ENCODE results near the gene COX14. TPM values are rescaled to one million over a fixed set of nuclear protein-coding genes. Genes with fewer than 3 reads are reported as not detected.
A peak's percentile ranks its signal among the peaks of the same experiment; 100 is the strongest.

The COX14 gene
- total RNA-seq, 1 donor from 2014 or later: 73.1 TPM

DNA sequence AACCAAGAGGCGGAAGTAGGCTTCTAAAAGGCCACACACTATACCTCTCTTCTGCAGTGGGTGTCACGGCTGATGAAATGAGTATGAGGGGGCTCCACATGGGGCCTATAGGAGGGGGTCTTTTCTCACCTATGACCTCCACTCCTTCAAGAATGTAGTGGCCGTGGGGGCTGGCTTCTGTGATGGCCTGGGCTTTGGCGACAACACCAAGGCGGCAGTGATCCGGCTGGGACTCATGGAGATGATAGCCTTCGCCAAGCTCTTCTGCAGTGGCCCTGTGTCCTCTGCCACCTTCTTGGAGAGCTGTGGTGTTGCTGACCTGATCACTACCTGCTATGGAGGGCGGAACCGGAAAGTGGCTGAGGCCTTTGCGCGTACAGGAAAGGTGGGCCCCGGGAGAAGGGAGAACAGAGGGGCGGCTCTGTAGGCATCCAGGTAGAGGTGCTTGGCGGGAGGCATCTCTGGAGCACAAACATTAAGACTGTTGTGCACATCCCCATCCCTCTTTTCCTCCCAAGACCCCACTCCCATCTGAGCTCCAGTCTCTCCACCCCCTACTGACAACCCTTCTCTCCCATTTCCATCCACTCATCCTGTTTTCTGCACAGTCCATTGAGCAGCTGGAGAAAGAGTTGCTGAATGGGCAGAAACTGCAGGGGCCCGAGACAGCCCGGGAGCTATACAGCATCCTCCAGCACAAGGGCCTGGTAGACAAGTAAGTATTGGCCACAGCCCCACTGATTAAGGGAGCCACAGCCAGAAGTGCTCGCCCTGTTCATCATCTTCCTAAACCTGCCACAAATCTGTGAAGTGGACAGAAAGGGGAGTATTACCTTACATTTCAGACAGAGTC is 4.4 kb upstream of the COX14 start:
- H3K4me3 ChIP-seq (ENCODE audit: low read depth, low read length): no peak overlapping the region
- DNase-seq (ENCODE audit: low read depth): no peak
- TF ChIP-seq, protein P1, sequence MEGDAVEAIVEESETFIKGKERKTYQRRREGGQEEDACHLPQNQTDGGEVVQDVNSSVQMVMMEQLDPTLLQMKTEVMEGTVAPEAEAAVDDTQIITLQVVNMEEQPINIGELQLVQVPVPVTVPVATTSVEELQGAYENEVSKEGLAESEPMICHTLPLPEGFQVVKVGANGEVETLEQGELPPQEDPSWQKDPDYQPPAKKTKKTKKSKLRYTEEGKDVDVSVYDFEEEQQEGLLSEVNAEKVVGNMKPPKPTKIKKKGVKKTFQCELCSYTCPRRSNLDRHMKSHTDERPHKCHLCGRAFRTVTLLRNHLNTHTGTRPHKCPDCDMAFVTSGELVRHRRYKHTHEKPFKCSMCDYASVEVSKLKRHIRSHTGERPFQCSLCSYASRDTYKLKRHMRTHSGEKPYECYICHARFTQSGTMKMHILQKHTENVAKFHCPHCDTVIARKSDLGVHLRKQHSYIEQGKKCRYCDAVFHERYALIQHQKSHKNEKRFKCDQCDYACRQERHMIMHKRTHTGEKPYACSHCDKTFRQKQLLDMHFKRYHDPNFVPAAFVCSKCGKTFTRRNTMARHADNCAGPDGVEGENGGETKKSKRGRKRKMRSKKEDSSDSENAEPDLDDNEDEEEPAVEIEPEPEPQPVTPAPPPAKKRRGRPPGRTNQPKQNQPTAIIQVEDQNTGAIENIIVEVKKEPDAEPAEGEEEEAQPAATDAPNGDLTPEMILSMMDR (conservative IDR thresholded peaks at IDR 0.05; ENCODE audit: low read depth, low read length): no peak

DNA sequence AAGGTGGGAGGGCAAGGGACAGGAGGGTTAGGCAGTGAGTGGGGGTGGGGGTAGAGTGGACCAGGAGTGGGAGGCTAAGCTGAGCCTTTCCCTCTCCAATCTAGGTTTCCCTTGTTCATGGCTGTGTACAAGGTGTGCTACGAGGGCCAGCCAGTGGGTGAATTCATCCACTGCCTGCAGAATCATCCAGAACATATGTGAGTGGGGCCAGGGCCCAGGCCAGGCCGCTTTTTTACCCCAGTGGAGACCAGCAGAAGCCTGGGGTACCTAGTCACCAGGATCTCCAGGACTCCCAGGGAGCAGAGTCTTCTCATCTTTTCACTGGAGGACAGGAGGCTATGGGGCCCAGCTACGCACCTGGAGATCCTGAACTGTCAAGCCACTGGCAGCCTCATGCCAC is 2.7 kb upstream of the COX14 start:
- peak overlapping the region; percentile 47 for H3K4me3 ChIP-seq (ENCODE audit: low read depth, low read length)
- TF ChIP-seq, protein P1 (conservative IDR thresholded peaks at IDR 0.05; ENCODE audit: low read depth, low read length): no peak
- DNase-seq (ENCODE audit: low read depth): no peak

DNA sequence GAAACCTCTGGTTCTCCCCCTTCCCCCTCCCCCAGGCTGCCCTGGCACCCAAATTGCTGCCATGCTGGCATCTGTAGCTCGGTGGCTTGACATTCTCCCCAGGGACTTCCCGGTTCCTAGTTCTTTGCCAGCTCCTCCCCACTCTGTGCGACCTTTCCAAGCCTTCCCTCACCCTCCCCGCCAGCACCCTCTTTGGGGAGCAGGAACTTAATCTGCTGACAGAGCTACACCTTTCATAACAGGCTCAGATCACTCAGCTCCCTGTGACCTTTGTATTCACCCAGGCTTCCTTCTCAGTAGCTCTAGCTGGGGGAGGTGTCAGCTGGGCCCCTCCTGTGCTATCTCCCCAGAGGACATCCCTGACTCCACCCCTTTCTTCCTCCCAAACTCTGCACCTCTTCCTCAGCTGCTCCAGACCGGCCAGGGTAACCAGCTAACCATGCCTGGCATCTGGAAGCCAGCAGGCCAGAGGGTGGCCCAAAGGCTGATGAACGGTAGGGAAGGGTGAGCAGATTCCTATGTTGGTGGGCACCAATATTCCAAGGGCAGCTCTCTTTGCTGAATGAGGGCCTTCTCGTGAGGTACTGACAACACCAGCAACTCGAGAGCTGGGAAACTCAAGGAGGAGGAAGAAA is 1.8 kb upstream of the COX14 start:
- no peak for DNase-seq (ENCODE audit: low read depth)
- TF ChIP-seq, protein P1 (conservative IDR thresholded peaks at IDR 0.05; ENCODE audit: low read depth, low read length): no peak
- H3K4me3 ChIP-seq (ENCODE audit: low read depth, low read length): peak overlapping the region; percentile 47

DNA sequence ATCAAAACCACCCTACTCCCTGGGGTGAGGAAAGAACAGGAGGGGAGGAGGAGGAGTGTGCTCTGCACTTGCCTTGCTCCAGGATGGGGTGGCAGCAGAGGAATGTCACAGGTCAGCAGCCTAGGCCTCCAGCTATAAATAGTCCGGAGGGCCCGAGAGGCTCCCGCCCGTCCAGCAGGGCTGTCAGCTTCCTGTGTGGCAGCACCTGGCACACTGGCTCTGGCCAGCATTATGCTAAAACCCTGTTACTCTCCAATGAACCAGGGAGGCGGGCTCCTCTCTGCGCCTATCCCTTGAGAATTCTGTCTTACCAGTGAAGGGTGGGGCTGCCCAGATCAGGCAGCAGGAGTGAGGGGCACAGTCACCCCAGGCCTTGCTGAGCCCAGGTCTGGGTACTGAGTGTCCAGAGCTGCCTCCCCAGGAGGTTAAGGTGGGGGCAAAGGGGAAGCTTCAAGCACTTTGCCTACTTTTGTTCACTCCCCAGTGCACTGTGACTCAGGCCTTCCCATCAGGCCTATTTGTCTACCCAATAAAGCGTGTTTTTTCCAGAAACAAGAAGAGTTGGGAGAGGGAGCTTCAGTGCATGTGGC is 1.2 kb upstream of the COX14 start:
- TF ChIP-seq, protein P1 (conservative IDR thresholded peaks at IDR 0.05; ENCODE audit: low read depth, low read length): no peak
- DNase-seq (ENCODE audit: low read depth): peak; percentile 74
- peak overlapping the region; percentile 47 for H3K4me3 ChIP-seq (ENCODE audit: low read depth, low read length)

DNA sequence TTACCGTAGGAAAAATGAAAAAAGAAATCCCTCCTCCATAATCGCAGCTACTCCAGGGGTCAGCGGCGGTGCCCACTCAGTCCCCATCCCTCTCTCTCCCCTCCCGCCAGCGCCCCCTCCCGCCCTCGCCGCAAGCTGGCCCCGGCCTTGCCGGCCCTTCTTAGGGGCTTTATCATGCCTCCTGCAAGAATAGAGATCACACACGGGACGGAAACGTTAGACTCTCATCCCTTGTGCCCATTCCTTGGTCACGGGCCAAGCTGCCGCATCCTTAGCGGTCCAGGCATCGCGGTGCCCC is 692 bp upstream of the COX14 start:
- TF ChIP-seq, protein P1 (conservative IDR thresholded peaks at IDR 0.05; ENCODE audit: low read depth, low read length): no peak
- H3K4me3 ChIP-seq (ENCODE audit: low read depth, low read length): peak overlapping the region; percentile 47
- no peak for DNase-seq (ENCODE audit: low read depth)

DNA sequence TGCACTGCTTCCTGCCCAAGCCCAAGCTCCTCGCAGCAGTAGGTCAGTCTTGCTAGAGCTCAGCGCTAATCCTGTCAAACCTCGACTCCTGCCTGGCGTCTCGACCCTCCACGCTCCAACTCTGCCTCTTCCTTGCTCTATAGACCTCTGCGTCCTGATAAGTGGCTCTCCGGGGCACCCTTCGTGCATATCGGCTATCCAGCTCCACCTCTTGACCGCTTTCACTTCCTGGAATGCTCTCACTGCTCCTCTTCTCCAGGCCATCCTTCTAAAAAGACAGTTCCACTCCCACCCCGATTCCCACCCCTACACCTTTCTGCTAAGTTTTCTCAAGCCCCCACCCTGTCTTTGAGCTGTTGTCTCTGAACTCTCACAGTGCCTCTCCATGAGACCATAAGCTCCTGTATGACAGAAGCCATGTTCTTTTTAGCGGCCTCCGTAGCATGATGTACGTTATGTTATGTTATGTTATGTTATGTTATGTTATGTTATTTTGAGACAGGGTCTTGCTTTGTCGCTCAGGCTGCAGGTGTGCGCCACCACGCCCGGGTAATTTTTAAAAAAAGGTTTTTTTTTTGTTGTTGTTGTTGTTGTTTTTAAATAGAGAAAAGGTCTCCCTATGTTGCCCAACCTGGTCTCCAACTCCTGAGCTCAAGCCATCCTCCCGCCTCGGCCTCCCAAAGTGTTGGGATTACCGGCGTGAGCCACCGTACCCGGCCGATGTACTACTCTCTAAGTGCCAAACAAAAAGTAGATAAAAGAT is 601 bp downstream of the COX14 start:
- DNase-seq (ENCODE audit: low read depth): no peak
- TF ChIP-seq, protein P1 (conservative IDR thresholded peaks at IDR 0.05; ENCODE audit: low read depth, low read length): no peak

More for the DNA sequence above, 601 bp downstream of the COX14 start:
- H3K4me3 ChIP-seq (ENCODE audit: low read depth, low read length): peak overlapping the region; percentile 99

Measured in epithelial cell of proximal tubule (primary cell).